Putamen (tissue), 1 donor: ENCODE data around the gene TOP1.

ENCODE experiments used
- DNase-seq: peaks from one replicate; pipeline ENCODE4 v3.0.0-alpha.2; 2016; ENCODE audit warnings: low spot score

The TOP1 gene

DNA sequence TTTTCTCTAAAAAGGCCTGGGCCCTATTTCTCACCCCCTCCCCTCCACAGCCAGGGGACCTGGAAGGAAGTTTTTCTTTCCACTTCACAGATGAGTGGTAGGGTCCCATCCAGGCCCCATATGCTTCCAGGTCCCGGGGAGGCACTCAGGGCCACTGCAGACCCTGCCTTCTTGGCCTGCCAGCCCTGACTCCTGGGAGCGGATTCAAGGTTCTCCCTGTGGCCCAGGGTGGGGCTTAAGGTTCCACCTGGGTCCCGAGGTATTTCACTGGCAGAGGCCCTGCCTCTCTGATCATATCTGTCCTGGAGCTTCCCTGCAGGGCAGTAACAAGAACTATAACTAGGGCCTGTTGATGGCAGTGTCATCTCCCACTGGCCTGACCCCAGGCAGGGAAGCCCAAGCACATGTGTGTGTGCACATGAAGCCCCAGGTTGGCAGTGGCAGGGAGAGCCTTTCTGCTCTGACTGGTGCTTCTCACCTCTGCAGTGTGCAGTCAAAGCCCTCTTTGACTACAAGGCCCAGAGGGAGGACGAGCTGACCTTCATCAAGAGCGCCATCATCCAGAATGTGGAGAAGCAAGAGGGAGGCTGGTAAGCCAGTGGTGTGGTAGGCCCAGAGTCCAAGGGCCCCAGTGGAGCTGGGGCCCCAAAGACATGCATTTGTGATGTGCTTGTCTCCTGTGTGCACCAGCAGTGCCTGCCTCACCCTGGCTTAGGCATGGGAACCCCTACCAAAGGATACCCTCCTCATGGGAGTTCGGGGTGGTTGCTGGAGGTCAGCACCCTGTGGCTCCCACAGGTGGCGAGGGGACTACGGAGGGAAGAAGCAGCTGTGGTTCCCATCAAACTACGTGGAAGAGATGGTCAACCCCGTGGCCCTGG, 139.9 kb downstream of the TOP1 start:
- DNase-seq, result no peak

DNA sequence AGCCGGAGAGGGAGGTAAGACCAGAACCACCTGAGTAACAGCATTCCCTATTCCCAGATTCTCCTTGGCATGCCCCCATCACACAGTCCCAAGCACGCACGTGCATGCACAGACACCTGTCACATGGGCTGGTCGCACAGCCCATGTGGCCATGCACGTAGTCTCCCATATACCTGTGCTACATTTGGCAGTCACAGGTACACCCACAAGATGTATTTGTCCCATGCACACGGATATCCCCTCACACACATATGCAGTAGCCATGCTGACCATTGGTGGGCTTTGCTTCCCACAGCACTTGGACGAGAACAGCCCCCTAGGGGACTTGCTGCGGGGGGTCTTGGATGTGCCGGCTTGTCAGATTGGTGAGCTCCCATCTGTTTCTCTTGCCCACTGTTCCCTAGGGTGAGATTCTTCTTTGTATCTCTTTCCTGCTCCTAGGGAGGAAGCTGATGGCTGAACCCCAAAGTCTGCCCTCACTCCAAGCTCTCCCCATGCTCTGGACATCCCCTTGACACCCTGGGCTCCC, 140.6 kb downstream of the TOP1 start:
- DNase-seq, result no peak

DNA sequence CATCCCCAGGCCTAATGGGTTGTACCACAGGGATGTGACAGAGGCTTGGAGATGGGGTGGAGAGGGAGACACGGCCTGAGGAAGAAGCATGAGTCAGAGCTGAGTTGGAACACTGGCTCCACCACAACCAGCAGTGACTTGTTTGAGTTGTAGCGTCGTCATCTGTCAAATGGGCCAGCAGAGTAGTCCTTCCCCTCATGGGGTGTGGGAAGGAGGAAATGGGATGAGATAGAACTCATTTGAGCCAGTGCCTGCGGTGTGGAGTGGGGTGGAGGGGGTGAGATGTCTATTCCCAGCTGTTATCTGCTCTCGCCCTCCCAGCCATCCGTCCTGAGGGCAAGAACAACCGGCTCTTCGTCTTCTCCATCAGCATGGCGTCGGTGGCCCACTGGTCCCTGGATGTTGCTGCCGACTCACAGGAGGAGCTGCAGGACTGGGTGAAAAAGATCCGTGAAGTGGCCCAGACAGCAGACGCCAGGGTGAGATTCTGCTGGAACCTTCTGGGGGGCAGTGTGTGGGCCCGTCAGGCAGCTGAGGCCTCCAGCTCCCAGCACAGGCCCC, 141.2 kb downstream of the TOP1 start:
- DNase-seq, result no peak

DNA sequence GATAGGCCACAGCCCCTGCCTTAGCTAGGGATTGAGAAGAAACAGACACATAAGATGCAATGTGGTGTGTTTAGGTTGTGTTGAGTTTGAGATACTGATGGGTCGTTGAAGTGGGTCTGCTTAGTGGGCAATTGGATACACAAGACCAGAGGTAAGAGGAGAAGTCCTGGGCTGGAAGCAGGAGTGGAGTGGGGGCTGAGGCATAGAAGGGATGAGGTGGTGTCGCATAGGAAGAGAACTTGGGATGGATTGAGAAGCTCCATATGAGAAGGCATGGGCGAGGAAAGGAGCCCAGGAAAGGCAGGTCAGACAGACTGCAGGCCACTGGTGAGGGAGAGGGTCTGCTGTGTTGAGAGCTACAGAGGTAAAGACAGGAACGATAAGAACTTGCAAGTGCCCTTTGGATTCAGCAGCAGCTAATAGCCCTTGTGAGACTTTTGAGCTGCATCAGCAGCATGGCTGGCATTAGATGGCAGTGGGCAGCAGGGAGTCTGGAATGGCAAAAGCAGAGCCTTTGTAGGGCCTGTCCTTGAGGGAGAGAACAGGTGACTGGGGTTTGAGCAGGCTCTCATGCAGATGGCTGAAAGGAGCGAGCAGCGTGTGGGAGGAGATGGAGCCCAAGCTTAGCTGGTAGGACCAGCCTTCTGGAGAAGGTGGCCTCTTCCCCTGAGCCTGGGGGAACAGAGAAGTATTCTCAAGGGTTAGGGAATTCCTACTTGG, 141.9 kb downstream of the TOP1 start:
- DNase-seq, result no peak

DNA sequence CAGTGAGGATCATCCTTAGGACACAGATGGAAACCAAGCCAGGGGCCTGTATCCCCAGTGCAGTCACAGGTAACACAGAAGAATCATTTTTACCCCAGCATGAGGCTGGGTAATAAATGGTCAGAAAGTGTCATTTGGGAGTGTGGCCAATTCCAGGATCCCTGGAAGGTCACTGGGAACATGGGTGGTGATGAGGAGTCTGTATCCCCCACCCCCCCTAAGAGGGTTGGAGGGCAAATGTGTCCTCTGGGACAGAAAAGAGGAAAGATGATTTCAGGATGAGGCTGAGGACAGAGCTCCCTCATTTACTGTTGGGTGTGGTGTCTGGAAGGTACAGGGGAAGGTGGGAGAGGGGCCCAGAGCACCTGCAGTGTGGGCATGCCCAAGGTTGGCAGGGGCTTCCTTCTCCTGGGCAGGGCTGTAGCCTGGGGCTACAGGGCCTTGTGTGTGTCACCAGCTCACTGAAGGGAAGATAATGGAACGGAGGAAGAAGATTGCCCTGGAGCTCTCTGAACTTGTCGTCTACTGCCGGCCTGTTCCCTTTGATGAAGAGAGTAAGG, 143.2 kb downstream of the TOP1 start:
- DNase-seq, result no peak

DNA sequence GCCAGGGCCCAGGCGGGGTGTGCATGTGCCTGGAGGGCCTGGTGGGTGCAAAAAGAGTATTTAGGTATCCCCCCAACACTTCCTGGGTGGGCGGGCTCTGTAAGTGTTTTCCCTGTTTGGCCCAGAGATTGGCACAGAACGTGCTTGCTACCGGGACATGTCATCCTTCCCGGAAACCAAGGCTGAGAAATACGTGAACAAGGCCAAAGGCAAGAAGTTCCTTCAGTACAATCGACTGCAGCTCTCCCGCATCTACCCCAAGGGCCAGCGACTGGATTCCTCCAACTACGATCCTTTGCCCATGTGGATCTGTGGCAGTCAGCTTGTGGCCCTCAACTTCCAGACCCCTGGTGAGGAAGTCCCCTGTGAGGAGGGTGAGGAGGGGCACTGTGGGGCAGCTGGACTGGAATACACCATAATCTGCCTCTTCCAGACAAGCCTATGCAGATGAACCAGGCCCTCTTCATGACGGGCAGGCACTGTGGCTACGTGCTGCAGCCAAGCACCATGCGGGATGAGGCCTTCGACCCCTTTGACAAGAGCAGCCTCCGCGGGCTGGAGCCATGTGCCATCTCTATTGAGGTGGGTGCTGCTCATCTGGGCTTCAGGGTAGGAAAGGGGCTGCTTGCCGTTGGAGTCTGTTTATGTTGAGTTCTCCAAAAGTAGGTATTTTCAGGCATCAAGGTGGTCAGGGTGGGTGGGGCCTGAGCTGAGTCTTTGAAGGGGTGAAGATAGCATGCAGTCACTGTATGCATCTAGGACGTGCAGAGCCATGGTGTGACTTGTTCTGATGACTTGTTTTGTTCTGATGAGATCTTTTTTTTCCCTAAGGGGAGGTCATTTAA, 143.9 kb downstream of the TOP1 start:
- DNase-seq, result no peak

DNA sequence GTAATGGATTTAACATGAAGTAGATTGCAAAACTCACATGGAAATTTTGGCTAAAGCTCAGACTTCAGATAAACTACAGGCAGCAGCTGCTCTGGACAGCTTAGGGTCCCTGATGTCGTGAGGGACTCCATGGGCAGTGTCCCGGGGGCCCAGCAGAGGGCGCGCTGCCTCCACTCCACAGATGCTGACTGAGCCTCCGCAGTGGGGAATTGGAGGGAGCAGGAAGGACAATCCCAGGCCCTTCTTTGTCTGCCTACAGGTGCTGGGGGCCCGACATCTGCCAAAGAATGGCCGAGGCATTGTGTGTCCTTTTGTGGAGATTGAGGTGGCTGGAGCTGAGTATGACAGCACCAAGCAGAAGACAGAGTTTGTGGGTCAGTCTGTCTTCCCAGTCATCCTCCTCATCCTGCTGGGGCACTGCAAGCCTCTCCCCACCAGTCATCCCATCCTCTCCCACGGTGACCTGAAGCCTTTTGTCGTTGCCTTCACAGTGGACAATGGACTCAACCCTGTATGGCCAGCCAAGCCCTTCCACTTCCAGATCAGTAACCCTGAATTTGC, 144.6 kb downstream of the TOP1 start:
- DNase-seq, result peak; percentile 84

DNA sequence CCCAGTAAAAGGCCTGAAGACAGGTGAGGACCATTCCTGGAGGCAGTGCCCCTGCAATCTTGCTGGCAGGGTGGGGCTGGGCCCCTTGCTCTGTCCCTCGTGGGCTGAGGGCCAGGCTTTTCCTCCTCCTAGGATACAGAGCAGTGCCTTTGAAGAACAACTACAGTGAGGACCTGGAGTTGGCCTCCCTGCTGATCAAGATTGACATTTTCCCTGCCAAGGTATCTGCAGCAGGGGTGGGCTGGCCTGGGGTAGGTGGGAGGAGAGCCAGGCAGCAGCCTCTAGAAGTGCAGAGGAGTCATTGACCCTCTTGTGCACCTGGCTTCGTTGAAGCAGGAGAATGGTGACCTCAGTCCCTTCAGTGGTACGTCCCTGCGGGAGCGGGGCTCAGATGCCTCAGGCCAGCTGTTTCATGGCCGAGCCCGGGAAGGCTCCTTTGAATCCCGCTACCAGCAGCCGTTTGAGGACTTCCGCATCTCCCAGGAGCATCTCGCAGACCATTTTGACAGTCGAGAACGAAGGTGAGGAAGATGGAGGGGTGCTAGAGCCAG, 145.2 kb downstream of the TOP1 start:
- DNase-seq, result no peak
